ENCODE results near the gene SH3TC1. TPM values are rescaled to one million over a fixed set of nuclear protein-coding genes. Genes with fewer than 3 reads are reported as not detected.

The SH3TC1 gene
- total RNA-seq, 1 donor from 2014 or later: 1.2 TPM

GRCh38 chr4:8168232-8168631 lies 30.9 kb upstream of the SH3TC1 start:
- H3K9me3 Mint-ChIP-seq (ENCODE audit: low read depth): peaks cover 5% of the 10 kb centered on the region
- no peak for DNase-seq (ENCODE audit: low spot score)
- H3K27me3 Mint-ChIP-seq (ENCODE audit: low read depth): peaks cover 43% of the 10 kb centered on the region
- no peak overlapping the region for H3K4me3 Mint-ChIP-seq (ENCODE audit: unreplicated experiment)
- peak; percentile 72 for TF ChIP-seq CTCF (IDR thresholded peaks at IDR 0.05)
- H3K27ac Mint-ChIP-seq (ENCODE audit: unreplicated experiment): no peak overlapping the region
- no peaks in the 10 kb centered on the region for H3K4me1 Mint-ChIP-seq (ENCODE audit: low read depth)
- peaks cover 2% of the 10 kb centered on the region for H3K36me3 Mint-ChIP-seq (ENCODE audit: low read depth)

GRCh38 chr4:8168832-8169598 lies 30.1 kb upstream of the SH3TC1 start:
- no peak overlapping the region for H3K4me3 Mint-ChIP-seq (ENCODE audit: unreplicated experiment)
- H3K27ac Mint-ChIP-seq (ENCODE audit: unreplicated experiment): no peak overlapping the region
- no peak for TF ChIP-seq CTCF (IDR thresholded peaks at IDR 0.05)
- H3K4me1 Mint-ChIP-seq (ENCODE audit: low read depth): no peaks in the 10 kb centered on the region
- peaks cover 41% of the 10 kb centered on the region for H3K27me3 Mint-ChIP-seq (ENCODE audit: low read depth)
- DNase-seq (ENCODE audit: low spot score): no peak
- H3K36me3 Mint-ChIP-seq (ENCODE audit: low read depth): peaks cover 2% of the 10 kb centered on the region
- peaks cover 5% of the 10 kb centered on the region for H3K9me3 Mint-ChIP-seq (ENCODE audit: low read depth)

GRCh38 chr4:8169763-8170162 lies 29.3 kb upstream of the SH3TC1 start:
- no peak for DNase-seq (ENCODE audit: low spot score)
- H3K27me3 Mint-ChIP-seq (ENCODE audit: low read depth): peaks cover 36% of the 10 kb centered on the region
- H3K9me3 Mint-ChIP-seq (ENCODE audit: low read depth): peaks cover 5% of the 10 kb centered on the region
- TF ChIP-seq CTCF (IDR thresholded peaks at IDR 0.05): no peak
- peaks cover 2% of the 10 kb centered on the region for H3K36me3 Mint-ChIP-seq (ENCODE audit: low read depth)
- H3K27ac Mint-ChIP-seq (ENCODE audit: unreplicated experiment): no peak overlapping the region
- H3K4me3 Mint-ChIP-seq (ENCODE audit: unreplicated experiment): no peak overlapping the region
- H3K4me1 Mint-ChIP-seq (ENCODE audit: low read depth): no peaks in the 10 kb centered on the region

- H3K27me3 Mint-ChIP-seq (ENCODE audit: low read depth): peaks cover 32% of the 10 kb centered on the region
- no peak for TF ChIP-seq CTCF (IDR thresholded peaks at IDR 0.05)
- H3K4me1 Mint-ChIP-seq (ENCODE audit: low read depth): no peaks in the 10 kb centered on the region
- no peak overlapping the region for H3K27ac Mint-ChIP-seq (ENCODE audit: unreplicated experiment)
- H3K36me3 Mint-ChIP-seq (ENCODE audit: low read depth): peaks cover 2% of the 10 kb centered on the region
- DNase-seq (ENCODE audit: low spot score): no peak
- no peak overlapping the region for H3K4me3 Mint-ChIP-seq (ENCODE audit: unreplicated experiment)
- peaks cover 5% of the 10 kb centered on the region for H3K9me3 Mint-ChIP-seq (ENCODE audit: low read depth)
These were observed 28.7 kb upstream of the SH3TC1 start for GRCh38 chr4:8170341-8170740.

- Mint-ChIP-seq H3K27ac (ENCODE audit: unreplicated experiment) (no peak overlapping the region), H3K9me3 (ENCODE audit: low read depth) (peaks cover 5% of the 10 kb centered on the region), H3K27me3 (ENCODE audit: low read depth) (peaks cover 27% of the 10 kb centered on the region), H3K4me1 (ENCODE audit: low read depth) (no peaks in the 10 kb centered on the region), H3K4me3 (ENCODE audit: unreplicated experiment) (no peak overlapping the region), H3K36me3 (ENCODE audit: low read depth) (peaks cover 2% of the 10 kb centered on the region)
- TF ChIP-seq CTCF (IDR thresholded peaks at IDR 0.05): no peak
- no peak for DNase-seq (ENCODE audit: low spot score)
These were observed 27.8 kb upstream of the SH3TC1 start for GRCh38 chr4:8171266-8171665.

All from chondrocyte (in vitro differentiated cells).